H1 (cell line): ENCODE data around the gene HBS1L. TPM values are rescaled to one million over a fixed set of nuclear protein-coding genes. Genes with fewer than 3 reads are reported as not detected.

Source experiments
- CTCF ChIA-PET: fragments of 300-600 bp; sonication (Branson Sonifier 250); formaldehyde crosslinking; loops from one replicate; lab custom pipeline; 2021; ENCODE audit not compliant: partially characterized antibody; lab: Charles Lee
- POLR2A ChIA-PET: fragments of 300-600 bp; sonication (Branson Sonifier 250); formaldehyde crosslinking; loops from one replicate; lab custom pipeline; 2021; ENCODE audit warnings: inconsistent platforms; ENCODE audit not compliant: partially characterized antibody; lab: Charles Lee
- DNase-seq, 2 experiments: peaks; one replicate each; pipeline versions ENCODE4 v3.0.0 to v3.0.0-alpha.2; 2010 to 2022; ENCODE audit warnings: low spot score in 2 of 2, low read depth in 1 of 2, mixed read lengths in 1 of 2
- FAIRE-seq: peaks from 2 replicates; lab custom pipeline; 2011; peaks lifted over from hg19 to GRCh38; lab: Jason Lieb, UNC
- H2AFZ ChIP-seq: 2 replicates; pipeline ENCODE4 v1.8.1; 2012; ENCODE audit warnings: low read length, inconsistent platforms
- H2AK5ac ChIP-seq: 2 replicates; pipeline ENCODE4 v1.6.1; 2013; ENCODE audit warnings: low read depth, low read length
- H2BK120ac ChIP-seq: replicated peaks from 2 replicates; pipeline ENCODE3; 2013; ENCODE audit warnings: low read depth, low read length, inconsistent platforms
- H2BK12ac ChIP-seq: 2 replicates; pipeline ENCODE4 v1.6.1; 2013; ENCODE audit warnings: low read depth, low read length
- H2BK15ac ChIP-seq: 2 replicates; pipeline ENCODE4 v1.6.1; 2013; ENCODE audit warnings: low read length
- H2BK20ac ChIP-seq: 2 replicates; pipeline ENCODE4 v1.6.1; 2013; ENCODE audit warnings: low read length
- H2BK5ac ChIP-seq: 2 replicates; pipeline ENCODE4 v1.6.1; 2013; ENCODE audit warnings: low read depth, low read length
- H3K14ac ChIP-seq: 2 replicates; pipeline ENCODE4 v1.6.1; 2013; ENCODE audit warnings: inconsistent platforms; ENCODE audit not compliant: insufficient read length
- H3K18ac ChIP-seq: 2 replicates; pipeline ENCODE4 v1.6.1; 2013; ENCODE audit warnings: low read length; ENCODE audit errors: extremely low read depth
- H3K23ac ChIP-seq: 2 replicates; pipeline ENCODE4 v1.6.1; 2013; ENCODE audit warnings: inconsistent platforms; ENCODE audit not compliant: insufficient read length
- H3K23me2 ChIP-seq: 2 replicates; pipeline ENCODE4 v1.6.1; 2013; ENCODE audit warnings: low read depth, low read length
- H3K27ac ChIP-seq: 2 replicates; pipeline ENCODE4 v1.6.1; 2011; ENCODE audit warnings: low read depth, low read length, inconsistent platforms
- H3K27me3 ChIP-seq, 4 experiments: replicated peaks in 1 of 4; 1 replicate in 1 of 4; 2 replicates in 3 of 4; pipeline versions ENCODE4 v1.6.1 to v1.8.1; 2011 to 2013; ENCODE audit warnings: low read length in 3 of 4, mild to moderate bottlenecking in 3 of 4, inconsistent platforms in 2 of 4, mixed read lengths in 2 of 4, moderate library complexity in 1 of 4; ENCODE audit not compliant: control insufficient read depth in 3 of 4, insufficient read depth in 3 of 4; ENCODE audit errors: extremely low read depth in 1 of 4
- H3K36me3 ChIP-seq, 4 experiments: 2 replicates each; pipeline versions ENCODE4 v1.6.1 to v1.8.1; 2011 to 2013; ENCODE audit warnings: mild to moderate bottlenecking in 4 of 4, low read length in 3 of 4, moderate library complexity in 2 of 4, control low read depth in 1 of 4, inconsistent platforms in 1 of 4; ENCODE audit not compliant: insufficient read depth in 4 of 4, control insufficient read depth in 2 of 4
- H3K4ac ChIP-seq: replicated peaks from 2 replicates; pipeline ENCODE3; 2013; ENCODE audit warnings: low read length, low read depth, mixed read lengths, inconsistent platforms; ENCODE audit not compliant: insufficient read length
- H3K4me1 ChIP-seq, 4 experiments: replicated peaks in 1 of 4; 1 replicate in 1 of 4; 2 replicates in 3 of 4; pipeline versions ENCODE4 v1.6.1 to v1.8.1; 2011 to 2013; ENCODE audit warnings: low read length in 3 of 4, inconsistent platforms in 2 of 4, mixed read lengths in 1 of 4; ENCODE audit not compliant: insufficient read depth in 4 of 4, control insufficient read depth in 3 of 4
- H3K4me2 ChIP-seq, 2 experiments: 2 replicates each; pipeline versions ENCODE4 v1.6.1 to v1.8.1; 2011 to 2013; ENCODE audit warnings: low read depth in 2 of 2, low read length in 2 of 2, control low read depth in 1 of 2, inconsistent platforms in 1 of 2, mild to moderate bottlenecking in 1 of 2; ENCODE audit not compliant: insufficient read depth in 1 of 2
- H3K4me3 ChIP-seq, 4 experiments: fragments of 200-600, 300-600 bp in 1 of 4; sonication (generic), shearing (Covaris generic), sonication (Bioruptor Twin) in 1 of 4; 2 replicates each; pipeline versions ENCODE4 v1.5.1 to v1.8.1; 2011 to 2016; ENCODE audit warnings: low read length in 4 of 4, low read depth in 3 of 4, control low read depth in 2 of 4, inconsistent platforms in 2 of 4, mild to moderate bottlenecking in 2 of 4, mixed read lengths in 1 of 4, moderate library complexity in 1 of 4; ENCODE audit not compliant: insufficient read depth in 2 of 4; ENCODE audit errors: extremely low read depth in 1 of 4
- H3K56ac ChIP-seq: replicated peaks from 2 replicates; pipeline ENCODE3; 2013; ENCODE audit warnings: low read depth, mild to moderate bottlenecking, mixed read lengths, low read length, inconsistent platforms; ENCODE audit not compliant: insufficient read length
- H3K79me1 ChIP-seq: 2 replicates; pipeline ENCODE4 v1.6.1; 2013; ENCODE audit warnings: low read depth, low read length, control low read depth
- H3K79me2 ChIP-seq, 2 experiments: 2 replicates each; pipeline versions ENCODE4 v1.6.1 to v1.8.1; 2012 to 2013; ENCODE audit warnings: low read length in 2 of 2, mild to moderate bottlenecking in 2 of 2, inconsistent platforms in 1 of 2; ENCODE audit not compliant: insufficient read depth in 2 of 2, control insufficient read depth in 1 of 2
- H3K9ac ChIP-seq, 4 experiments: replicated peaks in 1 of 4; 1 replicate in 1 of 4; 2 replicates in 3 of 4; pipeline versions ENCODE4 v1.6.1 to v1.8.1; 2011 to 2013; ENCODE audit warnings: low read depth in 3 of 4, low read length in 3 of 4, control low read depth in 2 of 4, mild to moderate bottlenecking in 2 of 4, moderate library complexity in 2 of 4, inconsistent platforms in 1 of 4; ENCODE audit errors: extremely low read depth in 1 of 4
- H3K9me3 ChIP-seq, 2 experiments: 2 replicates each; pipeline versions ENCODE4 v1.6.1 to v1.8.1; 2012 to 2013; ENCODE audit warnings: mild to moderate bottlenecking in 2 of 2, moderate library complexity in 2 of 2, control low read depth in 1 of 2, inconsistent platforms in 1 of 2, low read depth in 1 of 2, low read length in 1 of 2, mixed read lengths in 1 of 2; ENCODE audit not compliant: insufficient read depth in 2 of 2
- H4K20me1 ChIP-seq, 2 experiments: replicated peaks in 1 of 2; 2 replicates each; pipeline versions ENCODE3 to v1.8.1; 2011 to 2013; ENCODE audit warnings: inconsistent platforms in 2 of 2, low read length in 2 of 2, mild to moderate bottlenecking in 1 of 2; ENCODE audit not compliant: insufficient read depth in 2 of 2, control insufficient read depth in 1 of 2
- H4K5ac ChIP-seq: 2 replicates; pipeline ENCODE4 v1.6.1; 2013; ENCODE audit warnings: low read length, low read depth, mixed read lengths, inconsistent platforms; ENCODE audit not compliant: insufficient read length
- H4K8ac ChIP-seq: 2 replicates; pipeline ENCODE4 v1.8.0; 2013; ENCODE audit warnings: mild to moderate bottlenecking, moderate library complexity, low read length, inconsistent platforms; ENCODE audit not compliant: insufficient read depth; ENCODE audit errors: extremely low read depth
- H4K91ac ChIP-seq: replicated peaks from 2 replicates; pipeline ENCODE3; 2013; ENCODE audit warnings: low read length, mixed read lengths, inconsistent platforms; ENCODE audit not compliant: insufficient read length
- CHD2 ChIP-seq: IDR thresholded peaks from 2 replicates; pipeline ENCODE4 v1.6.1; 2012; ENCODE audit warnings: low read length, improper control_type of control experiment
- CREB1 ChIP-seq: IDR thresholded peaks from 2 replicates; pipeline ENCODE4 v1.6.1; 2012; ENCODE audit warnings: inconsistent platforms
- JUND ChIP-seq: IDR thresholded peaks from 2 replicates; pipeline ENCODE4 v1.6.1; 2011; ENCODE audit warnings: mild to moderate bottlenecking, improper control_type of control experiment, low read length
- KDM4A ChIP-seq: IDR thresholded peaks from one replicate; pipeline ENCODE4 v1.7.1; 2012; ENCODE audit warnings: low read depth, mild to moderate bottlenecking, moderate library complexity, low read length, inconsistent platforms; ENCODE audit not compliant: severe bottlenecking
- SAP30 ChIP-seq: fragments of 300-600 bp; sonication (generic); IDR thresholded peaks from 2 replicates; pipeline ENCODE4 v1.7.1; 2012; ENCODE audit warnings: low read length, moderate library complexity, mild to moderate bottlenecking, inconsistent platforms; ENCODE audit not compliant: insufficient read depth, insufficient replicate concordance
- SIX5 ChIP-seq: IDR thresholded peaks from 2 replicates; pipeline ENCODE4 v1.6.1; 2011; ENCODE audit warnings: mild to moderate bottlenecking, low read depth, low read length
- SRF ChIP-seq: IDR thresholded peaks from 2 replicates; pipeline ENCODE4 v1.6.1; 2011; ENCODE audit warnings: mild to moderate bottlenecking, low read depth, low read length, moderate library complexity
- WGBS, 2 experiments: shearing (Covaris generic) in 1 of 2; methylation state at CpG; one replicate each; pipeline versions ENCODE4 v1.1.6 to v1.1.7; 2013 to 2015; ENCODE audit warnings: low lambda C conversion rate in 2 of 2, mixed read lengths in 2 of 2, inconsistent platforms in 1 of 2, low coverage in 1 of 2, missing lambda C conversion rate in 1 of 2; ENCODE audit not compliant: insufficient replicate concordance in 2 of 2, insufficient coverage in 1 of 2, insufficient read length in 1 of 2; ENCODE audit errors: extremely low coverage in 1 of 2, missing lambda C conversion rate in 1 of 2; 5-methylcytosine and 5-hydroxymethylcytosine counted together
- long read RNA-seq, 2 experiments: library from RNA in 1 of 2; library from capped mRNA in 1 of 2; stranded (forward); transcript quantifications; one replicate each; pipeline ENCODE4 v2.0.0, GENCODE V29; 2021; ENCODE audit warnings: inconsistent platforms in 1 of 2
- polyA minus RNA-seq, 3 experiments: library from RNA; depleted of rRNA, polyadenylated mRNA; stranded (reverse); fragments of >200 nt; gene quantifications; 1 replicate in 2 of 3; 2 replicates in 1 of 3; pipeline ENCODE4 v1.2.3, GENCODE V29; 2011
- polyA plus RNA-seq, 7 experiments: library from polyadenylated mRNA; depleted of rRNA in 3 of 7; stranded (reverse) in 5 of 7; unstranded in 2 of 7; fragments of >200 nt in 5 of 7; fragments of 200-250 nt in 2 of 7; gene quantifications; 1 replicate in 5 of 7; 2 replicates in 1 of 7; 4 replicates in 1 of 7; pipeline versions ENCODE4 v1.2.1 to v1.2.3, GENCODE V29; 2011 to 2013; ENCODE audit warnings: missing spikeins in 2 of 7, mixed read lengths in 2 of 7
- total RNA-seq: library from RNA; stranded (reverse); fragmentation: NEBNext Ultra II Directional; extraction: Animal tissue kit (Norgen Biotek cat#: 25700); gene quantifications from 2 replicates; pipeline ENCODE4 v1.2.1, GENCODE V29; 2021

HBS1L gene
- total RNA-seq (96.2 and 97.1 TPM in 2 replicates), polyA plus RNA-seq (2011; rRNA removed) (18.7 and 28.1 TPM in 2 replicates), polyA minus RNA-seq (2011; rRNA and poly(A)+ RNA removed) (74.1 and 113 TPM in 2 replicates)
- 42.2 TPM for polyA plus RNA-seq (2011; cell fraction: cytosol; rRNA removed)
- 17.3 TPM for polyA plus RNA-seq (2011; cell fraction: nucleus; rRNA removed)
- polyA plus RNA-seq (2012, experiment 1 of 2): 71.3 to 94.0 TPM (median 77.4 TPM) in 4 replicates
- polyA plus RNA-seq (2012, experiment 2 of 2): 5.4 TPM
- 50.0 TPM for polyA plus RNA-seq (2013, experiment 1 of 2)
- polyA plus RNA-seq (2013, experiment 2 of 2): 49.0 TPM
- 62.8 TPM for polyA minus RNA-seq (2011; cell fraction: cytosol; rRNA and poly(A)+ RNA removed)
- polyA minus RNA-seq (2011; cell fraction: nucleus; rRNA and poly(A)+ RNA removed): 66.3 TPM
- long read RNA-seq, experiment 1, full-length matches to known transcripts: 9 of 64 reads
- long read RNA-seq, experiment 1, partial matches to known transcripts: 44 of 64 reads
- long read RNA-seq, experiment 1, other reads (novel, unspliced or antisense): 11 of 64 reads
- long read RNA-seq, experiment 2, full-length matches to known transcripts: 30 of 44 reads
- long read RNA-seq, experiment 2, partial matches to known transcripts: 11 of 44 reads
- long read RNA-seq, experiment 2, other reads (novel, unspliced or antisense): 3 of 44 reads

GRCh38 chr6:135054569-135055498 lies at the start of gene HBS1L:
Gene HBS1L (minus strand): TSS chr6:135054822. CDS start chr6:135054691, 131 bp downstream.
- Histone ChIP-seq H2AFZ (peak within 1 kb of the TSS; percentile 96), H2BK15ac (0 out of 2 replicates have a peak within 1 kb of the TSS, but pooled peaks have one; percentile 61), H3K36me3 (peaks cover under 1 to 2% (median 1%) of the 10 kb centered on the region in 4 experiments; a peak in 3 of 8 replicates), H3K27me3 (no peaks in the 10 kb centered on the region), H4K8ac (peak within 1 kb of the TSS; percentile 96), H3K4me1 (peaks cover 0 to 2% (median 1%) of the 10 kb centered on the region in 4 experiments; a peak in 4 of 7 replicates), H2BK20ac (no peak within 1 kb of the TSS), H2BK120ac (no peak within 1 kb of the TSS), H4K20me1 (no peaks in the 10 kb centered on the region), H4K91ac (peak within 1 kb of the TSS; percentile 48), H3K4me3 (peak within 1 kb of the TSS; percentile 79 to 99 (median 96)), H3K14ac (no peak within 1 kb of the TSS), H3K23ac (no peak within 1 kb of the TSS), H3K18ac (peak within 1 kb of the TSS; percentile 84), H3K4me2 (peak within 1 kb of the TSS; percentile 48 to 91), H2BK12ac (peak within 1 kb of the TSS; percentile 79; the same call in 1 of the 2 replicates), H2BK5ac (peak within 1 kb of the TSS; percentile 95), H3K4ac (no peak within 1 kb of the TSS), H4K5ac (peak within 1 kb of the TSS; percentile 67), H3K9me3 (no peaks in the 10 kb centered on the region), H3K9ac (peak within 1 kb of the TSS; percentile 91 to 99 (median 96)), H3K79me1 (peaks cover 2% of the 10 kb centered on the region; the same call in 1 of the 2 replicates), H3K27ac (peak within 1 kb of the TSS; percentile 94), H3K79me2 (peaks cover 20 to 48% of the 10 kb centered on the region in 2 experiments), H3K23me2 (peaks cover 6% of the 10 kb centered on the region; the same call in 1 of the 2 replicates), H3K56ac (peak within 1 kb of the TSS; percentile 71), H2AK5ac (no peak within 1 kb of the TSS)
- peak; percentile 82 for FAIRE-seq
- WGBS, 2 experiments: 18% methylated on average over 52 of the region's 53 CpGs; no CpG with 5 or more reads in 1 of the 2 experiments
- ChIA-PET POLR2A (interaction anchor here (0.6 to 2.3 kb wide), 16 partner anchors 9 to 1477 kb away, joined by 3 to 10 read pairs (median 4); no protein-coding TSS in a partner anchor), CTCF (interaction anchor here (0.9 to 3.1 kb wide), 4 partner anchors 33 to 1486 kb away, joined by 3 to 12 read pairs (median 6); no protein-coding TSS in a partner anchor)
- peak; percentile 96 to 97 for DNase-seq
- TF ChIP-seq KDM4A (peak; percentile 92), CHD2 (0 out of 2 replicates have a peak, but pooled peaks have one; percentile 42), SAP30 (peak; percentile 71), CREB1 (peak; percentile 95), SIX5 (no peak), JUND (0 out of 2 replicates have a peak, but pooled peaks have one; percentile 6), SRF (no peak; the same call in 1 of the 2 replicates)
